NCI-H146 (cell line): ENCODE measurements around the gene GAMT.

Experiments
- DNase-seq: peaks from one replicate; lab custom pipeline; 2025; lab: John Stamatoyannopoulos, UW

GAMT gene

GRCh38 chr19:1418496-1418775 lies 17.1 kb upstream of the GAMT start:
- DNase-seq: no peak

GRCh38 chr19:1417681-1418495 lies 16.5 kb upstream of the GAMT start:
- no peak for DNase-seq

- no peak for DNase-seq
Observed at GRCh38 chr19:1417145-1417544, 15.8 kb upstream of the GAMT start.

GRCh38 chr19:1416014-1416841 lies 14.9 kb upstream of the GAMT start:
- no peak for DNase-seq

GRCh38 chr19:1412995-1413800 lies 11.9 kb upstream of the GAMT start:
- no peak for DNase-seq

GRCh38 chr19:1412323-1412923 lies 11.1 kb upstream of the GAMT start:
- DNase-seq: no peak

GRCh38 chr19:1411255-1412191 lies 10.2 kb upstream of the GAMT start:
- DNase-seq: no peak

- DNase-seq: no peak
Observed at GRCh38 chr19:1410789-1411188, 9.4 kb upstream of the GAMT start.

GRCh38 chr19:1410136-1410786 lies 8.9 kb upstream of the GAMT start:
- DNase-seq: no peak

GRCh38 chr19:1409204-1410005 lies 8.1 kb upstream of the GAMT start:
- DNase-seq: no peak

GRCh38 chr19:1408300-1409203 lies 7.2 kb upstream of the GAMT start:
- peak; percentile 33 for DNase-seq

GRCh38 chr19:1407528-1408299 lies 6.4 kb upstream of the GAMT start, which contains the start of gene DAZAP1:
Gene DAZAP1 (plus strand): TSS chr19:1407586. CDS start chr19:1407774, 188 bp downstream.
- DNase-seq: peak; percentile 43

GRCh38 chr19:1406774-1407527 lies 5.6 kb upstream of the GAMT start:
- DNase-seq: peak; percentile 95

- DNase-seq: no peak
Observed at GRCh38 chr19:1402411-1403070, 1.2 kb upstream of the GAMT start.

GRCh38 chr19:1401889-1402217 lies 511 bp upstream of the GAMT start:
- DNase-seq: no peak

- peak; percentile 32 for DNase-seq
Observed at GRCh38 chr19:1400281-1401137, 833 bp downstream of the GAMT start.
